CD4-positive, alpha-beta T cell treated with Interleukin-12 subunit alpha and Interleukin-12 subunit beta, for 1 hour (primary cell): ENCODE data around the gene BANF2.

Experiments used
- DNase-seq: peaks from one replicate; pipeline ENCODE4 v3.0.0-alpha.2; 2020

BANF2 gene

DNA sequence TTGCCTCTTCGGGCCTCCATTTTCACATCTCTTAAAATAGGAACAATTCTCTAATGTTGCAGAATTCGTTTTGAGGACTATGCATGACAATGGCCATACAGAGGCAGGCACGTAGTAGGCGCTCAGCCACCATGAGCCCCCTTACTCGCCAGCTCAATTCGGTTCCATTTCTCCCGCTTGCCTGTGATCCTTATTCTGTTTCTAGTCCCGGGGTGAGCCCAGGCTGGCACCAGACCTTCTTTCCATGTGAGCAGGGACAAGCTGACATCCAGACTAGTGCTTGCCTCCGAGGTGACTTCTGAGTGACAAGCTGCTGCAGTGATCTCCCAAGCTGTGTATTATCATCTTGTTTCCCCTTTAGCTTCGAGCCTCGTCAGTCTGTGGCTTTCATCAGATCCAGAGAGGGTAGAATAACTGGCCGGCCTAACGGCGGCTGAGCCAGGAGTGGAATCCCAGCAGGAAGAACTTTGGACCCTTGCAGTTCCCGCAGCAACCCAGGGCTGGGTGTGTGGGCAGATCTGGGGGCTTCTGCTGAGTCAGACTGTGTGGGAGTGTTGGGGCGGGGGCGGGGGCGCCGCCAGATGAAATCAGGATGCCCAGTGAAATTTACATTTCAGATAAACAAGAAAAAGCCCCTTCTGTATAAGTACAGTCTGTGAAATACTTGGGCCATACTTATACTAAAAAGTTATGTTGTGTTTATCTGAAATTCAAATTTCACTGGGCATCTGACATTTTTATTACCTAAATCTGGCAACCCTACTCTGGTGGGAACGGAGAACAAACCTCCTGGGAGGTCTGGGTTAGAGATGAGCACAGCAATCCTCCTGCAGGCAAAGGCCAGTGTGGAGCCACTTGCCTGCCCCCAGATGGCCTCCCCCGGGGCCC, 10.9 kb downstream of the BANF2 start:
- no peak for DNase-seq

DNA sequence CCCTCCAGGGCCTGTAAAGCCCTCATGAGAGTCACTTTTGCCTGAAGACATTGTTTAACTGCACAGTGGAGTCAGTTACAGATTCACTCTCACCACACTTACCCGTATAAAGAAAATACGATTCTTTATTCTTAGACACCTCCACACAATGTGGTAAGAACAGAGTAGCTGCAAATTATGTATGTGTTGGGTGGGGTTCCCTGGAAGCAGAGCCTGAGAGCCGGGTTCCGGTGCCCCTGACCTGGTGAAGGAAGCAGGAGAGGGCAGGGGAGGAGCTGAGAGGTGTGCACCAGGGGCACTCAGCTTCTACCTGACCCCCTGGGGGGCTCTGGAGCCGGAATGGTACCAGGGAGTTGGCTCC, 11.5 kb downstream of the BANF2 start:
- no peak for DNase-seq

DNA sequence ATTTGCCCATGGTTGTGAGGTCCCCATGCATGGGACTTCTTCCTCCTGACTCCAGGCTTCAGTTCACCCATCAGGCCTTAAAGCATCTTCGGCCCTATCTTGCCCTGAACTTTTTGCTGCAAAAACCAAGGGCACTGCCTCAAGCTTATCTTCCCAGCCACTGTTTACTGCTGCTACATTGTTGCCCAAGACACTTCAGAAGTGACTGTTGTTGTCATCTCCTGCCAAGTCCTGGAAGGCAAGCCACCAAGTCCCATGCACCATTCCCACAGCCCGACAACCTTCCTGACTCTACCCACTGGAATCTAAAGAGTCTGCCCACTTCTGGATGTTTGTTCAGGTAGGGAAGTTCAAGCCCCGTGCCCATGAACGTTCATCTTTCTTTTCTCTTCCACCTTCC, 12.4 kb downstream of the BANF2 start:
- no peak for DNase-seq

DNA sequence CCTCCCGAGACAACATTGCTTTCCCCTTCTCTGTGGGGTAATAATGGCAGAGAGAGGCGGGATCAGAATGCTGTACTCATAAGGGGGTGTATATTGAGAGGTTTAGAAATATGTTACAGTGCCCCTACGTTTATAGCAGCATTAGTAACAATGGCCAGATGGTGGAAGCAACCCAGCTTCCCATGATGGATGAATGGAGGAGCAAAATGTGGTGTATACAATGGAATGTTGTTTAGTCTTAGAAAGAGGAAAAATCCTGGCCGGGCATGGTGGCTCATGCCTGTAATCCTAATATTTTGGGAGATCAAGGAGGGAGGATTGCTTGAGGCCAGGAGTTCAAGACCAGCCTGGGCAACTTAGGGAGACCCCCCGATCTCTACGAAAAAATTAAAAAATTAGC, 12.9 kb downstream of the BANF2 start:
- no peak for DNase-seq

- no peak for DNase-seq
Measured at GRCh38 chr20:17714597-17714996, 14.8 kb downstream of the BANF2 start.

- no peak for DNase-seq
Measured at GRCh38 chr20:17715075-17715474, 15.3 kb downstream of the BANF2 start.

GRCh38 chr20:17716331-17716730, 16.6 kb downstream of the BANF2 start:
- DNase-seq: no peak

DNA sequence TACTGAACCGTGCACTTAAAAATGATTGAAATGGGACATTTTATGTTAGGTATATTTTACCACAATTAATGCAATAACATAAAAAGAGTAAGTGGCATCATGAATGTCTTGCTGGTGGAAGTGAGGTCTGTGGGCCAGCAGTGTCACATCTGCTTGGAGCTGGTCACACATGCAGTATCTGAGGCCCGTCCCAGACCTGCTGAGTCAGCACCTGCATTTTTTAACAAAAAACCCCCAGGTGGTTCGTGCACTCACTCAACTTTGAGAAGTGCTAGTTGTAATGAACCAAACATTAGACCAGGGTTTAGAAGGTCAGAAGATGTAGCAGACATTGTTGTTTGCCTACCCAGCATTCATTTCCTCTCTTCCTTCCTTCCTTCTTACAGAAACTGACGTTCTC, 21.0 kb downstream of the BANF2 start:
- no peak for DNase-seq

GRCh38 chr20:17721802-17722486, 22.2 kb downstream of the BANF2 start:
- DNase-seq: no peak

DNA sequence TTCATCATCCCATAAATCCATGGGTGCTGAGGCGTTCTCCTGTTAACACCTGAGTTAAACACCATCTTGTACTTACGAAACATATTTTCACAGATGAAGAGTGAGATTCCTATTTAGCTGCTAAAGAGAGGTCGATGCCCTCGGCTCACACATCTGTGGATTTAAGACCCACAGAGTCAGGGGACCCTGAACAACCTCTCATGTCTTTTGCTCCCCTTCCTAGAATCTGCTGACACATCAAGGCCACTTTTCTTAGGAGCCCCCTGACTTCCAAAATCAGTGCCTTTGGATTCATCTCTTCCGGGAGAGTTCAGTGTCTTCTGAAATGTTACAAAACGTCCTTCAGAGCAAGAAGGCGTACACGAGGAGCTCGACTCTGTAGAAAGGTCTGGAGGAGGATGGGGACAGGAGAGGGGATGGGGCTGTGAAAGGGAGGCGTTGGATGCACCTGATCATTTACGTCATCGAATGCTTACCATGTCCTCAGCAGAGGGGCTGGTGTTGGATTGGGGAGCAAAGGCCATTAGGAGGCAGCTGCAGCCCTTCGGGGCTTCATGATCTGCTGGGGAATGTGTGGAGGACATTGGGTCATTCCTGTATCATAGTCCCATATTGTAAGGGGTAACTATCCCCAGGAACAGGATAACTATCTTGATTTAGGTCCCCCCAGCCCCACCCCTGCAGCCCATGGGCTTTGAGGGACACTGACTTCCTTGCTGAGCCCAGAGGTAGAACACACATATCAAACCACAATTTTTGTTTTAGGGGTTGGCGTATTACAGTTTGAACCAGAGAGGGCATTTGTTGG, 22.9 kb downstream of the BANF2 start:
- DNase-seq: no peak

DNA sequence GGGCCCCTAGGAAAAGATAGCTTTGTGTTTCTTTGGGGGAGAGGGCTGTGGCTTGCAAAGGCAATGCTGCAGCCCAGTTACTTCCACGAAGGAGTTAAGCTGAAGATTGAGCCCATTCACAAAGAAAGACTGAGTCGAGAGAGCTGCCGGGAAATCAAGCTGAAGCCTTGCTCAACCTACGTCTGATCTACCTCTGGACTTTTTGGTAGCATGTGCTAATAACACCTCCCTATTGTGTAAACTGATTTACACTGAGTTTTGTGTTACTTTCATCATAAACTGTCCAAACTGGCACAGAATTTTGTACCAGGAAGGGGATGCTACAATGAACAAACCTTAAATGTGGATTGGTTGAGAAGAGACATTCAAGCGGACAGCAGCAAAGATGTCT, 23.5 kb downstream of the BANF2 start:
- no peak for DNase-seq

GRCh38 chr20:17725094-17725835, 25.5 kb downstream of the BANF2 start:
- no peak for DNase-seq

- DNase-seq: no peak
Measured at GRCh38 chr20:17726902-17727301, 27.1 kb downstream of the BANF2 start.

DNA sequence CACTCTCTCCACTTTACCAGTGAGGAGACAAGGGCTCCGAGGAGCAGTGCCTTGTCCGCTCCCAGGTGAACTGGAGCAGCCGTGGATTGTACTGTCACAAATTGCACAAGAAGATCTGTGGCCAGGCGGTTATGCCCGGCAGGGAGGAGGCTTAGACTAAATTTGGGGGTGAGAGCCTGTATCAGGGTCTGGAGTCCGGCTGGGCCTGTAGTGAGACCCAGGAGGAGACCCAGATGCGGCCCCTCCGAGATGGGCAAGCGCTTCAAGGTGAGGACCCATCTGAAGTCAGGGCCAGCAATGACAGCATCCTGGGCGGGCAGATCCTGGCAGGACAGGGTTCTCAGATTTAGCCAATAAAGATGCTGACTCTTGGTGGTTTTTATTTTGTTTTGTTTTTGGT, 27.6 kb downstream of the BANF2 start:
- DNase-seq: no peak

DNA sequence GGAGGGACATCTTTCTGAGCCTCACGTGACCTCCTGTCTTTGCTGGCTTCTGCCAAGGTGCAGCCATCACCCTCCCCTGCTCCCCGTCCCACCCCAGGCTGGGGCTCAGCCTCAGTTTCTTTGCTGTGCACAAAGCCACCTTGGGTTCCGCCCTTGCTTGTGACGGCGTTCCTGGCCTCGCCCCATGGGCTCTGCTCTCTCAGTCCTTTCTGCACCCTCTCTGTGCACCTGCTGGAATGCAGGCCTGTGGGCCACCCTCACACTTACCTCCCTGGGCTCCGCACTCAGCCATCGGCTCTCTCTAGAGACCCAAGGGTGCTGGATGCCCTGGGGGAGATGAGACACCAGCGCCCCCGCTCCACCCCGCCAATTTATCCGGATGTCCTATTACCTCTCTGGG, 28.3 kb downstream of the BANF2 start:
- no peak for DNase-seq

DNA sequence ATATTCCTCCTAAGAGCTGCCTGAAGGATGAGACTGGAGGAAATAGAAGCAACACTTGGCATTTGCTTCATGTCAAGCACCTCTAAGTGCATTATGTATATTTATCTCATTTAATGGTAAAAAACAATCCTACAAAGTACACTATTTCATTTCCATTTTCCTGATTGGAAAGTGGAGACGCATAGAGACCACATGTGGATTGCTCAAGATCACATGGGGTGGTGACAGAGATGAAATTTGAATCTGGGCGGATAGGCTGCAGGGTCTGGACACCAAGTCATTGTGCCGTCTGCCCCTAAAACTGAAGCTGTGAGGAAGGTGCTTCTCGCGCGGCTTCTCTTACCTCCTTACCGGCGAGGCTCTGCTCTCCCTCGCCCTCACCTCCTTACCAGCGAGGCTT, 30.3 kb downstream of the BANF2 start:
- no peak for DNase-seq

DNA sequence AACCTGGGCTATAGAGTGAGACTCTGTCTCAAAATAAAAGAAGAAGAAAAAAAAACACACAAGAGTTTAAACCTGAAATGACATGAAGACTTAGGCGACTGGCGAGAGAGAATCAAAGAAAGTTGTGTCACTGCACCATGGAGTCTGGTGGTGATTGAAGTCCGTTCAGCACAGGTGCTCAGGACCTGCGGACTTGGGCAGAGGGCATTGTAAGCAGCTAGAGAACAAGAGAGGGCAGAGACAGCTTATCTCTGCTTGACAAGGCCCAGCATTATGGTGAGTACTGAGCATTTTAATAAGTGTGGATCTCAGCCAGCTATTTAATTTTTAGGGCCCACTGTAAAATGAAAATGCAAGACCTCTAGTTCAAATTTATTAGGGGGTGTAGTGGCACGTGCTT, 31.5 kb downstream of the BANF2 start:
- no peak for DNase-seq

DNA sequence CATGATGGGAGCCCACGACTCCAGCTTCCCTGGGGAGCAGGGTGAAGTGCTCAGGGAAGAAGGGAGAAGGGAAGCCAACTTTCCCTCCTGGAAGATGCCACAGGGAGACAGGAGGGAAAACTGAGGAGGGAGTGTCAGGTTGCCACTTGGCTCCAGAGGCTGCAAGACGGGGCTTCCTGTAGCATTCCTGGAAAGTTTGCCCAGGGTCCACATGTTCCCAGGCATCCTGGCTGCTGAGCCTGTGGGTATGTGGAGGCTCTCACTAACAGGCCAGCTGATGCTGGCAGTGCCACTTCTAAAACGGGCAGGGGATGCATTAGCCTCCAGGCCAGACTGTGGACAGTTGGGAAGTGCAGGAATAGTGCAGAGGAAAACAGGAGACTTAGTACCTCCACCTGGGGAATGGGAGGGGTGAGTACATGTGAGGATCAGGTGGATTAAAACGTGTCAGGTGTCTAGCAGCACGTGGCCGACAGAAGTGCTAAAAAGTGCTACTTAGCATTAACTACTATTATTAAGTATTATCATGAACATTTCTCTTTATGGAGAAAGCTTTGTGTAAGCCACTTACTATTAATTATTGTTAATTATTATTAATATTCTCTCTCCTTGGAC, 33.2 kb downstream of the BANF2 start:
- DNase-seq: no peak

GRCh38 chr20:17733767-17734304, 34.1 kb downstream of the BANF2 start:
- no peak for DNase-seq

DNA sequence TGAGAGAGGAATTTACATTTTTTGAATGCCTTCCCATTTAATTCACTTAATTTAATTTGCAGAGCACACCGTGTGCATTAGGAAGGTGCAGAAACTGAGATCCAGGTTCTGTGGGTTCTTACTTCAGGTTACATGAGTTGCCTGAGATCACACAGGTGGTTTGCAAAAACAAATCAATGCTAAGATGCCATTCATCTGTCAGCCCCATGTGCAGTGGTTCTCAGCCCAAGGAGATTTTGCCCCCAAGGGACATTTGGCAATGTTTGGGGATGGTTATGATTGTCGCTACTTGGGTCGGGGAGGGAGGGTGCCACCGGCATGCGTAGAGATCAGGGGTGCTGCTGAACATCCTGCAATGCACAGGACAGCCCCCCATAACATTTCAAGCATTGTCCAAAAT, 34.6 kb downstream of the BANF2 start:
- DNase-seq: no peak

DNA sequence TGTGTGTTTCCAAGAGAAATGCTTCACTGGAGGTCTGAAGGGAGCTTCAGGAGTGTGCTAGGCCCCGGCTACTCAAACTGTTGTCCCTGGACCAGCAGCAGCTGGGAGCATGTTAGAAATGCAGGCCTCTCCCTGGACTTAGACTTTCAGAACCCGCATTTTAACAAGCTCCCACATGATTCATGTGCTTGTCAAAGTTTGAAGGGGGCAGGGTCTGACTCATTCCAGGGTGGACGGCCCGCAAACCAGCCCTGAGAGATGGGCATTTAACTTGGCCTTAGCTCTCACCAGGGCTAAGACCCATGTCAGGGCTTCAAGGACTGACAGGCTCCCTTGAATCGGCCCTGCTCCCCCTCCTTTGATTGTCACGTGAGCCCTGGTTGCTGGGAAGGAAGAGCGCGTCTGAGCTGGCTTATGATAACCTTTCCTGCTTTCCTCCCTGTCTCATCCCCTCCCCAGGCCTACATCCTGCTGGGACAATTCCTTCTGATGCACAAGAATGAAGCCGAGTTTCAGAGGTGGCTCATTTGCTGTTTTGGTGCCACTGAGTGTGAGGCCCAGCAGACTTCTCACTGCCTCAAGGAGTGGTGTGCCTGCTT, 35.5 kb downstream of the BANF2 start:
- no peak for DNase-seq
